Peyer's patch (tissue), 4 donors: Measurements from ENCODE around the gene DSCAML1.

Source experiments
- POLR2A ChIP-seq, 2 donors: fragments of 450-650 bp; IDR thresholded peaks; one replicate each; pipeline ENCODE4 v1.5.1; 2017; ENCODE audit warnings: antibody characterized with exemption in 2 of 2, mild to moderate bottlenecking in 2 of 2, moderate library complexity in 2 of 2
- TF ChIP-seq, protein P1 (sequence below), 6 experiments: fragments of 450-650 bp in 4 of 6; fragments of 200-600 bp in 2 of 6; sonication (generic) in 1 of 6; IDR thresholded peaks; one replicate each; pipeline ENCODE4 v1.5.1; 2017 to 2019; ENCODE audit warnings: antibody characterized with exemption in 6 of 6, mild to moderate bottlenecking in 3 of 6, moderate library complexity in 1 of 6

DNA sequence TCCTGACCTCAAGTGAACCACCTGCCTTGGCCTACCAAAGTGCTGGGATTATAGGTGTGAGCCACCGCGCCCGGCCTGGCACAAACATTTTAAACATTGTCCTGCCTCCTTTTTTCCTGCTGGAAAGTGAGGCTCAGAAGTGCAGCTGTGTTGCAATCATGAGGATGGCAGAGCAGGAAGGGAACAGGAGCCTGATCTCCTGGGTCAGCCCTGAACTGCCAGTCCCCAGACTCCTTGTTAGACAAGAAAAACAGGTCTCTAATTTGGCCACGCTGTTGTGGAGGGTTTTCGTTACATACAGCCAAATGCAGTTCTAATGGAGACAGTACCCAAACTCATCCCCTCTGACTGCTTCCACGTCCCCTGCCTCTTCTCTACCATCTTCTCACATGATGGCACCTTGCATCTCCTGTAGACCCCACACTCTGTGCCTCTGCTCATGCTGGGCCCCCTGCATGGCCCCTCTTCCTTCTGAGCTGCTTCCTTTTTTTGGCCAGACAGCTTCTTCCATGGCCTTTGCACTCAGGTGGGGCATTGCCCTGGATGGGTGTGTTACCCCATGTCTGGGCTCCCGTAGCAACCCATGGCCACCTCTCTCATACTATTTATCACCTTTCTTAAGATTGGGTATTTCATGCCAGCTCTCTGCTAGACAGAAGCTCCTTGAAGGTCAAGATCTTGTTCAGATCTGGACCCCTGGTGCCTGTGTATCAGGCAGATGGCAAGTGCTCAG lies 242.2 kb downstream of the DSCAML1 start:
- TF ChIP-seq, protein P1, sequence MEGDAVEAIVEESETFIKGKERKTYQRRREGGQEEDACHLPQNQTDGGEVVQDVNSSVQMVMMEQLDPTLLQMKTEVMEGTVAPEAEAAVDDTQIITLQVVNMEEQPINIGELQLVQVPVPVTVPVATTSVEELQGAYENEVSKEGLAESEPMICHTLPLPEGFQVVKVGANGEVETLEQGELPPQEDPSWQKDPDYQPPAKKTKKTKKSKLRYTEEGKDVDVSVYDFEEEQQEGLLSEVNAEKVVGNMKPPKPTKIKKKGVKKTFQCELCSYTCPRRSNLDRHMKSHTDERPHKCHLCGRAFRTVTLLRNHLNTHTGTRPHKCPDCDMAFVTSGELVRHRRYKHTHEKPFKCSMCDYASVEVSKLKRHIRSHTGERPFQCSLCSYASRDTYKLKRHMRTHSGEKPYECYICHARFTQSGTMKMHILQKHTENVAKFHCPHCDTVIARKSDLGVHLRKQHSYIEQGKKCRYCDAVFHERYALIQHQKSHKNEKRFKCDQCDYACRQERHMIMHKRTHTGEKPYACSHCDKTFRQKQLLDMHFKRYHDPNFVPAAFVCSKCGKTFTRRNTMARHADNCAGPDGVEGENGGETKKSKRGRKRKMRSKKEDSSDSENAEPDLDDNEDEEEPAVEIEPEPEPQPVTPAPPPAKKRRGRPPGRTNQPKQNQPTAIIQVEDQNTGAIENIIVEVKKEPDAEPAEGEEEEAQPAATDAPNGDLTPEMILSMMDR (IDR thresholded peaks at IDR 0.05) = no peak
- no peak for TF ChIP-seq POLR2A (IDR thresholded peaks at IDR 0.05)
